C4-2B (cell line): ENCODE measurements around the gene ADAMTS3.

Source experiments
- ZFX ChIP-seq: fragments of 450-650 bp; IDR thresholded peaks from 2 replicates; pipeline ENCODE4 v1.6.1; 2017
- TF ChIP-seq, protein P1 (sequence below): fragments of 450-650 bp; conservative IDR thresholded peaks from 2 replicates; pipeline ENCODE4 v1.5.1; 2017; ENCODE audit warnings: mild to moderate bottlenecking

DNA sequence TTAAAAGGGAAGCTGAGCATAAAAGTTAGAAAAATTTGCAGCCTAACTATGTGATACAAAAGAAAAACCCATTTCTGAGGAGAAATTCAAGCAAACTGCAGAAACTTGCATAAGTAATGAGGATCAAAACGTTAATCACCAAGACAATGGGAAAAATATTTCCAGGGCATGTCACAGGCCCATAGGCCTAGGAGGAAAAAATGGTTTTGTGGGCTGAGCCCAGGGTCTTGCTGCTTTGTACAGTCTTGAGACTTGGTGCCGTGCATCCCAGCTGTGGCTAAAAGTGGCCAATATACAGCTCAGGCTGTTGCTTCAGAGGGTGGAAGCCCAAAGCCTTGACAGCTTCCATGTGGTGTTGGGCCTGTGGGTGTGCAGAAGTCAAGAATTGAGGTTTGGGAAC is 37.7 kb upstream of the ADAMTS3 start:
- TF ChIP-seq, protein P1, sequence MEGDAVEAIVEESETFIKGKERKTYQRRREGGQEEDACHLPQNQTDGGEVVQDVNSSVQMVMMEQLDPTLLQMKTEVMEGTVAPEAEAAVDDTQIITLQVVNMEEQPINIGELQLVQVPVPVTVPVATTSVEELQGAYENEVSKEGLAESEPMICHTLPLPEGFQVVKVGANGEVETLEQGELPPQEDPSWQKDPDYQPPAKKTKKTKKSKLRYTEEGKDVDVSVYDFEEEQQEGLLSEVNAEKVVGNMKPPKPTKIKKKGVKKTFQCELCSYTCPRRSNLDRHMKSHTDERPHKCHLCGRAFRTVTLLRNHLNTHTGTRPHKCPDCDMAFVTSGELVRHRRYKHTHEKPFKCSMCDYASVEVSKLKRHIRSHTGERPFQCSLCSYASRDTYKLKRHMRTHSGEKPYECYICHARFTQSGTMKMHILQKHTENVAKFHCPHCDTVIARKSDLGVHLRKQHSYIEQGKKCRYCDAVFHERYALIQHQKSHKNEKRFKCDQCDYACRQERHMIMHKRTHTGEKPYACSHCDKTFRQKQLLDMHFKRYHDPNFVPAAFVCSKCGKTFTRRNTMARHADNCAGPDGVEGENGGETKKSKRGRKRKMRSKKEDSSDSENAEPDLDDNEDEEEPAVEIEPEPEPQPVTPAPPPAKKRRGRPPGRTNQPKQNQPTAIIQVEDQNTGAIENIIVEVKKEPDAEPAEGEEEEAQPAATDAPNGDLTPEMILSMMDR = no peak
- TF ChIP-seq ZFX = no peak
